ENCODE measurements around the gene PDSS2.

The PDSS2 gene

GRCh38 chr6:107156617-107157016 is 302.7 kb downstream of the PDSS2 start:
- no peak for TF ChIP-seq CTCF (IDR thresholded peaks at IDR 0.05; ENCODE audit: control insufficient read depth, extremely low read depth, insufficient read depth)
- no peak overlapping the region for H3K4me3 ChIP-seq (ENCODE audit: low read depth, low read length)
- DNase-seq (ENCODE audit: low read depth): no peak

- no peak for DNase-seq (ENCODE audit: low read depth)
- no peak for TF ChIP-seq CTCF (IDR thresholded peaks at IDR 0.05; ENCODE audit: control insufficient read depth, extremely low read depth, insufficient read depth)
- H3K4me3 ChIP-seq (ENCODE audit: low read depth, low read length): no peak overlapping the region
Measured at GRCh38 chr6:107154801-107155160, 304.6 kb downstream of the PDSS2 start.

- no peak for TF ChIP-seq CTCF (IDR thresholded peaks at IDR 0.05; ENCODE audit: control insufficient read depth, extremely low read depth, insufficient read depth)
- no peak overlapping the region for H3K4me3 ChIP-seq (ENCODE audit: low read depth, low read length)
- DNase-seq (ENCODE audit: low read depth): no peak
Measured at GRCh38 chr6:107154131-107154800, 305.1 kb downstream of the PDSS2 start.

- no peak for TF ChIP-seq CTCF (IDR thresholded peaks at IDR 0.05; ENCODE audit: control insufficient read depth, extremely low read depth, insufficient read depth)
- H3K4me3 ChIP-seq (ENCODE audit: low read depth, low read length): no peak overlapping the region
- no peak for DNase-seq (ENCODE audit: low read depth)
Measured at GRCh38 chr6:107152638-107153430, 306.5 kb downstream of the PDSS2 start.

DNA sequence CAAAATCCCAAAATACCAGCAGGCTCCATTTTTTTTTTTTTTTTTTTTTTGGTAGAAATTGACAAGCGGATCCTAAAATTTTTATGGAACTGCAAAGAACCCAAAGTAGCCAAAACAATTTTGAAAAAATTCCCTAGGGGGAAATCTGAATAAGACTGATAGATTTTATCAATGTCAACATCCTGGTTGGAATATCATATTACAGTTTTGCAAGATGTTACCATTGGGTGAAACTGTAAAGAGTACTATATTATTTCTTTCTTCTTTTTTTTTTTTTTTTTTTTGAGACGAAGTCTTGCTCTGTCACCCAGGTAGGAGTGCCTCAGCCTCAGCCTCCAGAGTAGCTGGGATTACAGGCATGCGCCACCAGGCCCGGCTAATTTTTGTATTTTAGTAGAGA is 314.7 kb downstream of the PDSS2 start:
- peak; percentile 41 for DNase-seq (ENCODE audit: low read depth)
- H3K4me3 ChIP-seq (ENCODE audit: low read depth, low read length): no peak overlapping the region
- no peak for TF ChIP-seq CTCF (IDR thresholded peaks at IDR 0.05; ENCODE audit: control insufficient read depth, extremely low read depth, insufficient read depth)

DNA sequence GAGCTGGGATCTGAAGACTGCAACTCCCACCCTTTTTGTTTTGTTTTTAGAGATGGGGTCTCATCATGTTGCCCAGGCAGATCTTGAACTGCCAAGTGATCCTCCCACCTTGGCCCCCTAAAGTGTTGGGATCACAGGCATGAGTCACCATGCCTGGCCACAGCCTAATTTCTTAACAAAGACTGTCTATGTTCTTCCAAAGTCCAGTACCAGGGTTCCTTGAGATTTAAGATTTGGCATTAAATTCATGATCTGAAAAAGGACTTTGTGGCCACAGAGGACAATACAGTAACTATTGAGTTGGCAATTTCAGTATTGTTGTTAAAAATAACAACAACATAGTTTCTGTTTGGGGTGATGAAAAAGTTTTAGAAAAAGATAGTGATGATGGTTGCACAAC is 315.4 kb downstream of the PDSS2 start:
- TF ChIP-seq CTCF (IDR thresholded peaks at IDR 0.05; ENCODE audit: control insufficient read depth, extremely low read depth, insufficient read depth): no peak
- H3K4me3 ChIP-seq (ENCODE audit: low read depth, low read length): no peak overlapping the region
- DNase-seq (ENCODE audit: low read depth): no peak
